ENCODE measurements around the gene ZNF511.

GRCh38 chr10:133313192-133313591 is 4.5 kb downstream of the ZNF511 start:
- TF ChIP-seq CTCF (IDR thresholded peaks at IDR 0.05) (no peak), POLR2A (IDR thresholded peaks at IDR 0.05) (no peak)

Data from upper lobe of left lung (tissue), 4 donors.